CD4-positive, alpha-beta T cell treated with Interleukin-2 at 100 ng/mL for 4 hours (primary cell): ENCODE measurements around the gene SMC6.

Experiments used
- DNase-seq: peaks from one replicate; pipeline ENCODE4 v3.0.0-alpha.2; 2020; ENCODE audit warnings: low spot score

The SMC6 gene

DNA sequence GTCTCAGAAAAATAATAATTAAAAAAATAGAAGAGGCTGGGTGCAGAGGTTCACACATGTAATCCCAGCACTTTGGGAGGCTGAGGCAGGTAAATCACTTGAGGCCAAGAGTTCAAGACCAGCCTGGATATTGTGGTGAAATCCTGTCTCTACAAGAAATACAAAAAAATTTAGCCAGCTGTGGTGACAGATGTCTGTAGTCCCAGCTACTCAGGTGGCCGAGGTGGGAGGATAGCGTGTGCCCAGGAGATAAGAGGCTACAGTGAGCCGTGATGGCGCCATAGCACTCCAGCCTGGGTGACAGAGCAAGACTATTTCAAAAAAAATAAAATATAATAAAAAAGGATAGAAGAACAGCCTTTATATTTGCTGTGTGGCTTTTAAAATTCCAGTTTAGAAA, 35.9 kb downstream of the SMC6 start:
- DNase-seq = no peak

DNA sequence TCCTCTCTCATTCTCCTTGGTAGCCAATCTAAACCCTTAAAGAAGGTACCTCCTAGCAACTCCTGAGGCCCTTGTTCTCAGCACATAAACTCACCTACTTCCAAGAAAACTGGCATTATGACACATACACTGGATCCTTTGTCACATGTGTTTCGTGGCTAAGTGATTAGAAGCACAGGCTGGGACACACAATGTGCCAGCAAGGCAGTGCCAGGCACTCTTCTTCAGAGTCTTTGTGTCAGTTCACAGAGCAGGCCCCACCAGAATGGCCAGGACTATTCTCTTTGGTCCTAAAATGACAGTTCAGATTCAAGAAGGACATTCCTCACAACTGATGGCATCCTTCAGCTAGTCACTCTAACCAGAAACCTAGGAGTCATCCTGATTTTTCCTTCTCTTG, 40.3 kb downstream of the SMC6 start:
- DNase-seq = no peak

DNA sequence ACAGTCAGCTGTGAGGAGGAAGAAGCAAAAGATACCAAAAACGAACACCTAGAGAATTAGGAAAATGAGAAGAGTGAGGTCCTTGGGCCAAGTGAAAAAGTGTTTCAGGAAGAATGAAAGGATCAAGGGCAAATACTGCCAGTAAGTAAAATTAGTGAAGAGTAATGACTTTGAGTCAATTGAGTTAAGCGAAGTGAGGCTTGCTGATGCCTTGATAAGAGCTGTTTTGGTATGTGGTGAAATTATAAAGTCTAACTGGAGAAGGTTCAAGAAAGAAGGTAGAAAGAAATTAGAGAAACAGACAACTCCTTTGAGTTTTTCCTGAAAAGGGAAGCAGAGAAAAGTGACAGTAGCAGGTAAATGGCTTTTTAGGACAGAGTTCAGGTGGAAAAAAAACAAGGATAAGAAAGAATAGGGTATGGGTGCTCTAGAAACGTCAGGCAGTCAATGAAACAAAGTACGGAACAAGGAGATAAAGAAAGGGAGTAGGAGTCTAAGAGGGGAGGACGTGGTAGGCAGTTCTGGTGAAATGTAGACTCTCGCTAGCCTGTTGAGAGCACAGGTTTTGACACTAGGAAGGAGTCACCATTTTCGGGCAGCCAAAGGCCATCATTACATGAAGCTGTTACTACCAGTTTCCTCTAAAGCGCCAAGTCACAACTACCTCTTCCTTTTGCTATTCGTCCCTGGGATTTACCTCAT, 42.9 kb downstream of the SMC6 start:
- no peak for DNase-seq

GRCh38 chr2:17709897-17710296, 43.7 kb downstream of the SMC6 start:
- no peak for DNase-seq

- DNase-seq = no peak
These were observed 45.1 kb downstream of the SMC6 start for GRCh38 chr2:17708501-17708900.

DNA sequence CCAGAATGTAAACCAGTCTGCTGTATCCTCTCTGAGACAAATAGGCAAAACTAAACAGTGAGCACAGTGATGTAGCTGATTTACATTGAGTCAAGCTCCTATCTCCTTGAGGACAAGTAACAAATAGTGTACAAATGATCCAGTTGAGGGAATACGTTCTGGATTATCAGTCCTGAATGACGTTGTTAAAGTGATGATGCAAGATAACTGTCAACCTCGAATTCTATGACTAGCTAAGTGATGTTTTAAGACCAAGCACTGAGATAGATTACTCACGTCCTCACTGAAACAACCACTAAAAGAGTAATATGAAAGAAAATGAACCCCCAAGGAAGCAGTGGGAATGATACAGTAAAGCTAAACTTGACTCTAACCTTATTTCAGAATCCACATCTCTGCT, 46.8 kb downstream of the SMC6 start:
- no peak for DNase-seq

GRCh38 chr2:17690776-17691175, 62.8 kb downstream of the SMC6 start:
- DNase-seq = no peak

DNA sequence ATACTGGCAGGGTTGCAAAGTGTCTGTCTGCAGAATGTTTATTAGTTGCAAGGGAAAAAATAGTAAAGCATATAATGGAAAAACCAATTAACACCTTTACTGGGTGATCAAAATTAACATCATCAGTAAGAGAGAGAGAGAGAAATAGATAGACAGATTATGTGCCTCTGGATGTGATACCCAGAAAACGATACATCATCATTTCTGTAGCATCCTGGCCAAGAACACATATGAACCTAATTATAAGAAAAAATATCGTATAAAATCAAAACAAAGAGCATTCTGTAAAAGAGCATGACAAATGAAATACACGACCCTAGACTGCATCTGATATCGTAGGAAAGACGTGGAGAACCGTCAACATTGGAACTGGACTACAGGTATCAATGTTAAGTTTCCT, 64.6 kb downstream of the SMC6 start:
- no peak for DNase-seq

GRCh38 chr2:17688600-17688999, 65.0 kb downstream of the SMC6 start:
- no peak for DNase-seq

DNA sequence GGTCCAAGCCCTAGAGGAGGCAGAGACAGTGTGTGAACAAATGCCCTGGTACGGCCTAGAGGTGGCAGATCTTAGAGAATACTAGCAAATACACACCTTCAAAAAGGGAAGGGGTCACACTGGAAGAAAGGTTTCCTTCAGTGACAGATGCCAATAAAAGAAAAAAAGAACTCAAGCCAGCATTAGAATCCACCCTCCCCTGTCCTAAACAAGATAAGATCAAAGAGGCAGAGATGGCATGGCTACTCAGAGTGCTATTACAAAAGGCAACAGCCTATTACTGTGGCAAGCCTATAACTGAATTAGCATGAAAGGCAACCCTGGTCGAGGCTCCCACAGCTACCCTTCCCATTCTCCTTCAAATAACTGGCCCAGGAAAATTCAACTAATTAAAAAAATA, 69.6 kb downstream of the SMC6 start:
- no peak for DNase-seq

DNA sequence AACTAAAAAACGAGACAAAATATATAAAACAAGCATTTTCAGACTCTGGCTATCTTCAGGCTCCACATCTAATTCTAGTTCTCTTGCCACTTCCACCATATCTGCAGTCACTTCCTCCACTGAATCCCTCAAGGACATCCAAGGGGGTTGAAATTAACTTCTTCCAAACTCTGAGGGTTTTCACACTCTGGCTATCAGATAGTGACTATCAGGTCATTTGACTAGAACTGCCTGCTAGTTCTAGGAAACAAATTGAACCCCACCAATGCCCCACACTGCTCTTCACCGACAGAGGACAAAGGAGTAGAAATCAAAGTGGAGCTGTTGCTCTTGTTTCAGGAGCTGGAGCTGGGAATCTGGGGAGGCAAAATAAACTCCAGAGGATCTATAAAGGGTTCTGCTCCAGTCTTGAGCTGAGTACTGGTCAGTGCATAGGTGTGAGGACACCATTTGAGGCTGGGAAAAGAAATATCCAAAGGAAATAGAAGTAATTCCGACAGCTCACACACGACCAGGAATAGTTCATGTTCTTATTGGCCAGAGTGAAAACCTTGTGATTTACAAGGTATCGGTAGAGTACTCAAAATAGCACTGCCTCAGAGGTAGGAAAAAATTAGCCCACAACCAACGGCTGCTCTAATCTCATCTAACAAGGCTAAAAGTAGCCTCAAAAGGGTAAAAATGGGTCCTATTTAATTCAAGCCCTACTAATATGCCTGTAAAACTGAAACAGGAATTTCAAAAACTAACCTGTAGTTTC, 71.3 kb downstream of the SMC6 start:
- DNase-seq = no peak

GRCh38 chr2:17680119-17680518, 73.5 kb downstream of the SMC6 start:
- DNase-seq = no peak

- DNase-seq = no peak
These were observed 78.8 kb downstream of the SMC6 start for GRCh38 chr2:17674817-17675216.

DNA sequence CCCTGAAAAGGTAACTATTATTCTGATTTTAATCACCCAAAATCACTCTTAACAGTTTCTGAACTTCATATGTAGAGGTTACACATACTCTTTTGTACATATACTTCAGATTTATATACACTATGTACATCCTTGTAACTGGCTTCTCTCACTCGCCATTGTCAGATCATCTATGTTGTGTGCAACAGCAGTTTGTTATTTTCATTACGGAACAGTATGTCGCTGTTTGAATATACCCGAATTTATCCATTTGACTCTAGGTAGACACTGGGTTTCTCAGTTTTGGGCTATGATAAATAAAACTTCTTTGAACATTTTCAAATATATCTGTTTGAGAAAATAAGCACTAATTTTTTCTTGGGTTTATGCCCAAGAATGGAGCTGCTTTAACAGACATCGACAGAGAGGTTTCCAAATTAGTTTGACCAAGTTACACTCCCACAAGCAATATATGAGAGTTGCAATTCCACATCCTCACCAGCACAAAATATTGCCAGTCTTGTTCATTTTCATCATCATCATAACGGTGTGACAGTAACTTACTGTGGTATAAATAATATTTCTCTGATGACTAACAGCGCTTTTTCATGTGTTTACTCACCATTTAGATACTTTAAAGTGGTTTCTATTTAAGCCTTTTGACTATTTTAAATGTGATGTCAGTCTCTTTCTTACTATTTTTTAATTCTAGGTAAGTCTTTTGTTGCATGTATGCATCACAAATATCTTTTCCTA, 80.9 kb downstream of the SMC6 start:
- no peak for DNase-seq

DNA sequence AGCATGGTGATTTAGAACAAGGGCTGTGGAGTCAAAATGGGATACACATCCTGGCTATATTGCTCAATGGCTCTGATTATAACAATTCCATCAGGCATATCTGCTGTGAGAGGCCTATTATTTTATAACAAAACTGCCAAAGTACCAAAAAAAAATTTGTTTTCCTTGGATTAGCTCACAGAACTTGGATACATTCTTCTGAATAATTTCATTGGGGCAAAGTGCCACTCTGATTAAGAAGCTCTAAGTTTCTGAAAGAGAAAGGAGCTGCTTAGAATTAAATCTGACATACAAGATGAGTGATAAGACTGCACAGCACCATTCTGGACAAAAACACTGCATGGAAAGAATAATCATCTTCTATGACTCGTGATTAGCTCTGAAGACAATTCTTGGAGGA, 85.7 kb downstream of the SMC6 start:
- no peak for DNase-seq

DNA sequence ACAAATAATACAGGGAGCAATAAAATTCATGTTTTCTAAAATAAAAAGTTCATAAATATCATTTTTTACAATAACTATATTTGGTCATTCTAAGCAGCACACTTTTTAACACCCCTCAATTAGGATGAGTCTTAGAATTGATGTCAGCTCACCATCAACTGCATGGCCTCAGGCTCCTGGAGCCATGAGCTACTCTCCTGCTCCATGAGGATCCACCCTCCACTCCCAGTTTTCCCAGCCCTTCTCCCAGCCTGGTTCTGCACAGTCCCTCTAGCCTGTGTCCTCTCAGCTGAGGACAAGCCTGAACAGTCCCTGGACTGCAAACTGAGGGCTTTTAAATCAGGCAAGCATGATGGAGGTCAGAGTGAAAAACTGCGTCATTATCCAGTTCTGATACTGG, 89.1 kb downstream of the SMC6 start:
- no peak for DNase-seq

DNA sequence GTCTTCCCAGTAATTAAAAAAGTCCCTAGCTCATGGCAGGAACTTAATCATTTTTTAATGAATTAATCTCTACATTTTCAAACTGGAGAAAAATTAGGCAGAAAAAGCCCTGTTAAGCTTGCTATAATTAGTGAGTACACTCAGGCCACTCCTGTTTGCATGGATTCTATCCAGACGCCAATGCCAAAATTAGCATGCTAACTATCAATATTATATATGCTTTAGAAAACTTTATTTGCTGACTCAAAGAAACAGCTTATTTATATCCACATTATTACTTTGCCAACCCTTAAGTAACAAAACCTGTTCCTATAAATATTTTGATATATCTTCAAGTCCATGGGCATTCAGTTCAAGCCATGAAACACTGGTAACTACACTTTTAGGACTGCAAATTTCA, 90.9 kb downstream of the SMC6 start:
- no peak for DNase-seq

DNA sequence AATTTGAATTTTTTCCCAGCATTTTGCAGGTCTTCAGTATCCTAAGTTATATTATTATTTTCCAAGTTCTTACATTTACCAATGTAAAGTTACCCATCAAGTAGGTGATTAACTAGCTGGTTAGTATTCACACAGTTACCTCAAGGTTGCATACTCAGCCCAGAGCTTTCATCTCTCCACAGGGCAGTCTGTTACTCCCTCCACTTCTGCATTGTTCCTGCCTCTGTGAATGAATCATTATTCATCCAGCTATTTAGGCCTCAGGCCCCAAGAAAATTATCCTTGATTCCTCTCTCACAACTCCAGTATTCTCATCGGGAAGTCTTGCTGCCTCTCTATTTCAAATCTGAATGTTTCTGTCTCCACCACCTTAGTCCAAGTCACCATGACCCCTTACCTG, 92.2 kb downstream of the SMC6 start:
- DNase-seq = no peak

DNA sequence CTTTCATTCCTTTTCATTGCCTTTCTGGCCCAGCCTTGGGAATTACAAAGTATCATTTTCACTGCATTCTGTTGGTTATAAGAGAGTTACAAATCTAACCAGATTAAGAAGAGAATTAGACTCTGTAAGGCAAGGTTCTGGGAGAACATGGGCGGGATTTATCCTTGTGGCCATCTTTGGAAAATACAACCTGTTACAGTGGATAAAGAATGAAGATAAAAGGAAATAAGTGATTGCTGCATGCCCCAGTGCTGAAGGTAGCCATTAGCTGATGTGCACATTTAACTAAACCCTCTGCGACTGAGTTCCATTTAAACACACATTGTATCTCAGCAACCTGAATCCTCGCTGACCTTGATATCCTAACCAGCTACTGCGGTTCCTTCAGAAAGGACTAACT, 93.4 kb downstream of the SMC6 start:
- DNase-seq = no peak

DNA sequence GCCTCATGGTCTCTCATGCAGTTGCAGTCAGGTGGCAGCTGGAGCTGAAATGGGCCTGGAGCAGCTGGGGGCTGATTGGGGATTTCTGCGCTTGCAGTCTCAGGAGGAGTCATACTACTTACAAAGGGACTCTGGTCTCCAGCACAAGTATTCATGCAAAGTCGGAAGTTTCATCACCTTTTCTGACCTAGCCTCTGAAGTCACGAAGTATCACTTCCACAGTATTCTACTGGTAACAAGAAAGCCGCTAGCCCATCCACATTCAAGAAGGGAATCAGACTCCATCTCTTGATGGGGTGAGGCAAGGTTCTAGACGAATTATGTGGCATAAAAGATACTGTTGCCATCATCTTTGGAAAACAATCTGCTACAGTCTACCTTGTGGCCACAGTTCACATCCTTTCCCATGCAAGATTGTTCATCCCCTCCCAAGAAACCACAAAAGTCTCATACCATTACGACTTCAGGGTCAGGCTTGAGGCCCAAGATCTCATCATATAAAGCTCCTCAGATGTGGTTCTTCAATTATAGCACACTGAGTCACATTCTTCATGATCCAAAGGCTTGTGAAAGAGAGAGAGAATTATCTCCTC, 95.3 kb downstream of the SMC6 start:
- DNase-seq = no peak

GRCh38 chr2:17657759-17658158, 95.9 kb downstream of the SMC6 start:
- no peak for DNase-seq

DNA sequence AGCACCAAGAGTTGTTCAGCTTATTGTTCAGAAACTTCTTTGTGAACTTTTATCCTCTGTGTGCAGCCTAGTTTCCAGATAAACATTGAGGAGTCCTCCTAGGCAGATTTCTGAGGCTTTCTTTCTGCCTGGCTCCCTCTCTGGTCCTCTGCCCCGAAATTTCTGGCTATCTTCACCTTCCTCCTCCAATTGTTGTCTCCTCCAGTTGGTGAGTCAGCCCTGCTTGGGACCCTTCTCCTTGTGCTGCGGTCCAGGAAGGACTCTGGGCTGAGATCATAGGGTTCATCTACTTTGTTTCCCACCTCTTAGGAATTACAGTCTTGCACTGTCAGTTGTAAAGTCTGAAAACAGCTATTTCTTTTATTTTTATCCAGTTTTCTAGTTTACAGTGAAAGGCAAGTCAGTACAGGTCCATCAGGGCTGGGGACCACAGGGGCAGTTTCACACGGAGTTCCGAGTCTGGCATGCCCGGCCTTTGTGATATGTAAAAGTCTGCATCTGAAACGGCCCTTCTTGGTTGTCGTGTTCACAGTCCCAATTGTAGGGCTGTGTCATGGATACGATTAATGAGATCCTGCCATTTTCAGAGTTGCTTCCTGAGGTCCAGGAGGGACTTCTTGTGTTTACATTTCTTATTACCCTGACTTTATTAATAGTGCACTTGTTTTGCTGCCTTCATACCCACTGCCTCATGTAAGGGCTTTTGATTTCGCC, 100.8 kb downstream of the SMC6 start:
- no peak for DNase-seq
